ENCODE data around the gene PRPF6. TPM values are rescaled to one million over a fixed set of nuclear protein-coding genes. Genes with fewer than 3 reads are reported as not detected.

PRPF6 gene
- total RNA-seq, 2 experiments from 2014 or later: 50.6 to 51.3 TPM

DNA sequence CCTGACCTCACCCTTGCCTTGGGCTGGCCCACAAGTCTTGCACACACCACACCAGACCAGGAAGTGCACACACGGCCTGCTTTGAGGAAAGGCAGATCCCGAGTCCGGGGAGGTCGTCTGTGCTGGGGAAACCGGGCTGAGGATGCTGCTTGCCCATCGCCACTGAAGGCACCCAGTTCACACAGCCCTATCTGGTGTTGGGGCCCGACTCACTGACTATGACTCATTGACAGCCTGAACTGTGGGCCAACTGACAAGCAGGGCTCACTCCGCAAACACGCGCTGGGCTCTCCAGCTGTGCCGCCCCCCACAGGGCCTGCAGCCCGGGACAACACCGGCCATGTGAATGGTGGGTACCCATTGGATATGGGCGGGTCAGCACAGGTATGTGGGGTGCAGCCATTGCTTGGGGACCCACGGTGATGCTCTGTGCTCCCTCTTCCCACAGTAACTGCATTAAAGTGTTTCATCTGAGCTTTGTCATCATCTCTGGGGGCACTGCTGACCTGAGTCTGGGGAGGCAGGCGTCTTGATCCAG is 3.1 kb upstream of the PRPF6 start:
- POLR2A ChIA-PET: interaction anchor here (0.5 to 1.5 kb wide), 4 partner anchors 22 to 114 kb away, joined by 3 to 5 read pairs (median 3); partner anchors contain the start of gene UCKL1
- H3K4me3 ChIP-seq (ENCODE audit: low read length): peak overlapping the region; percentile 78
- ATAC-seq (ENCODE audit: poor library complexity) (peak; percentile 10), DNase-seq (peak in 11 of 14 experiments; percentile 29 to 71 (median 51))
- peak overlapping the region; percentile 89 for H3K27ac Mint-ChIP-seq
- no peaks in the 10 kb centered on the region for H3K9me3 ChIP-seq (ENCODE audit: control insufficient read depth in 1 of 2, insufficient read depth in 1 of 2, low read length in 2 of 2)
- peaks cover 66% of the 10 kb centered on the region for H3K4me1 ChIP-seq (ENCODE audit: insufficient read depth, low read length)
- no peaks in the 10 kb centered on the region for H3K9me3 Mint-ChIP-seq
- H3K27ac ChIP-seq (ENCODE audit: low read depth in 1 of 2, low read length in 2 of 2): peak overlapping the region; percentile 56 to 73
- CTCF ChIA-PET: interaction anchor here (1.0 to 1.7 kb wide), 2 partner anchors 61 to 271 kb away, joined by 3 to 6 read pairs; no protein-coding TSS in a partner anchor
- peak overlapping the region; percentile 88 for H3K4me3 Mint-ChIP-seq
- H3K4me1 Mint-ChIP-seq (ENCODE audit: low read depth): peaks cover 76% of the 10 kb centered on the region
- H3K27me3 Mint-ChIP-seq: no peaks in the 10 kb centered on the region
- TF ChIP-seq, protein P1, sequence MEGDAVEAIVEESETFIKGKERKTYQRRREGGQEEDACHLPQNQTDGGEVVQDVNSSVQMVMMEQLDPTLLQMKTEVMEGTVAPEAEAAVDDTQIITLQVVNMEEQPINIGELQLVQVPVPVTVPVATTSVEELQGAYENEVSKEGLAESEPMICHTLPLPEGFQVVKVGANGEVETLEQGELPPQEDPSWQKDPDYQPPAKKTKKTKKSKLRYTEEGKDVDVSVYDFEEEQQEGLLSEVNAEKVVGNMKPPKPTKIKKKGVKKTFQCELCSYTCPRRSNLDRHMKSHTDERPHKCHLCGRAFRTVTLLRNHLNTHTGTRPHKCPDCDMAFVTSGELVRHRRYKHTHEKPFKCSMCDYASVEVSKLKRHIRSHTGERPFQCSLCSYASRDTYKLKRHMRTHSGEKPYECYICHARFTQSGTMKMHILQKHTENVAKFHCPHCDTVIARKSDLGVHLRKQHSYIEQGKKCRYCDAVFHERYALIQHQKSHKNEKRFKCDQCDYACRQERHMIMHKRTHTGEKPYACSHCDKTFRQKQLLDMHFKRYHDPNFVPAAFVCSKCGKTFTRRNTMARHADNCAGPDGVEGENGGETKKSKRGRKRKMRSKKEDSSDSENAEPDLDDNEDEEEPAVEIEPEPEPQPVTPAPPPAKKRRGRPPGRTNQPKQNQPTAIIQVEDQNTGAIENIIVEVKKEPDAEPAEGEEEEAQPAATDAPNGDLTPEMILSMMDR (IDR thresholded peaks at IDR 0.05): no peak
- H3K27me3 ChIP-seq (ENCODE audit: control insufficient read depth in 1 of 2, insufficient read depth in 2 of 2, low read length in 2 of 2): no peaks in the 10 kb centered on the region
- intact Hi-C loops (cut with DNase I, micrococcal nuclease): loop anchor here (5.0 to 10.0 kb wide), 5 partner anchors 193 to 541 kb away; partner anchors contain the start of genes ARFRP1 (in 2 of the 2), ZGPAT (in 2 of the 2) and PTK6 (in 1 of the 2)
- H3K36me3 ChIP-seq (ENCODE audit: insufficient read depth, low read length): peaks cover 16% of the 10 kb centered on the region
- peaks cover 53% of the 10 kb centered on the region for H3K36me3 Mint-ChIP-seq (ENCODE audit: low read depth)

DNA sequence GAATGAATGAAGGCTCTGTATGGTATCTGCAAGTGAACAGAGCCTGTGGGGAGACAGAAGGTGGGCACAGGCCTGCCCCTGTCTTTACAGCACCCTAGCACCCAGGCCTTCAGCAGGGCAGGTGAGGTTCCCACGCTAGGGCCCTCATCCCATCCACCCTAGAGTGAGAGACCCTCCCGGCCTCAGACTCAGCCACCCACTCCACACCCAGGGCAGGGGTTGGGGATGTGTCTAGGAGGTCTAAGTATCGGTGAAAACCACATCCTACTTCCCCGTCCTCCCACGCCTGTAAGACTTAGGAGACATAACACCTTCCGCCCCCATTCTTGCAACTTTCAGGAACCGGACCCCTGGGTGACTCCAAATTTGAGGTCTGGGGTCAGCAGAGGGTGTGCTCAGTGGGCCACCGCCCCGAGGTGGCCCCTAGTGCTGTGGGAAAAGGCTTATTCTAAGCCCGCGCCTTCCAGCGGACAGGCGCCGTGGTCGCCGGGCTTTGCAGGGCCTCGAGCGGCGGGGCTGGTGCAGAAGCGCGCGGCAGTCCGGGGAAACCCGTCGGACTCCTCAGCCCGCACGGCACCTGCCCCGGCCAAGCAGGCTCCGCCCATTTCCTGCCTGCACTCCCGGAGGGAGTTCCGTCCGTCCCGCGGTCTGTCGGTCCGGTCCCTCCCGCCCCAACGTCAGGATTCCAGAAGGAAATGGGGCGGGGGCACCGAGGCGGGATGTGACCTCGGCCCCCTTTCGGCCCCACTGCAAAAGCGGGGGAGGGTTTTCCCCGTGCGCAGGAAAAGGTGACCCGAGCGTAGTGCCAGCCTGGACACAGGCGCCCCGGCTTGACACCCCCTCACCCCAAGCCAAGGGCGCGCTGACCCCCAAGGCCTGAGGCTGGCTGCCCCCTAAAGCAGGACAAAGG is 2.4 kb upstream of the PRPF6 start:
- CTCF ChIA-PET: interaction anchor here (0.7 to 3.8 kb wide), 4 partner anchors 20 to 60 kb away, joined by 3 to 40 read pairs (median 5); partner anchors contain the start of gene UCKL1
- peak overlapping the region; percentile 78 for H3K4me3 ChIP-seq (ENCODE audit: low read length)
- H3K36me3 ChIP-seq (ENCODE audit: insufficient read depth, low read length): peaks cover 23% of the 10 kb centered on the region
- ATAC-seq (ENCODE audit: poor library complexity) (no peak), DNase-seq (peak in 9 of 14 experiments; percentile 33 to 77 (median 61))
- H3K27ac ChIP-seq (ENCODE audit: low read depth in 1 of 2, low read length in 2 of 2): peak overlapping the region; percentile 56 to 73
- H3K27me3 ChIP-seq (ENCODE audit: control insufficient read depth in 1 of 2, insufficient read depth in 2 of 2, low read length in 2 of 2): no peaks in the 10 kb centered on the region
- Mint-ChIP-seq H3K4me1 (ENCODE audit: low read depth) (peaks cover 74% of the 10 kb centered on the region), H3K27ac (peak overlapping the region; percentile 89), H3K4me3 (peak overlapping the region; percentile 88), H3K36me3 (ENCODE audit: low read depth) (peaks cover 58% of the 10 kb centered on the region), H3K9me3 (no peaks in the 10 kb centered on the region), H3K27me3 (no peaks in the 10 kb centered on the region)
- peaks cover 70% of the 10 kb centered on the region for H3K4me1 ChIP-seq (ENCODE audit: insufficient read depth, low read length)
- TF ChIP-seq, protein P1 (IDR thresholded peaks at IDR 0.05): no peak
- intact Hi-C loops (cut with DNase I, micrococcal nuclease): loop anchor here (5.0 to 10.0 kb wide), 5 partner anchors 194 to 541 kb away; partner anchors contain the start of genes ARFRP1 (in 2 of the 2), ZGPAT (in 2 of the 2) and PTK6 (in 1 of the 2)
- H3K9me3 ChIP-seq (ENCODE audit: control insufficient read depth in 1 of 2, insufficient read depth in 1 of 2, low read length in 2 of 2): no peaks in the 10 kb centered on the region
- POLR2A ChIA-PET: interaction anchor here (1.0 to 2.3 kb wide), 7 partner anchors 16 to 458 kb away, joined by 3 to 36 read pairs (median 7); partner anchors contain the start of genes PPDPF, TPD52L2 and UCKL1

GRCh38 chr20:63979229-63979556 is 1.7 kb upstream of the PRPF6 start:
- peaks cover 63% of the 10 kb centered on the region for H3K4me1 ChIP-seq (ENCODE audit: insufficient read depth, low read length)
- Mint-ChIP-seq H3K27me3 (no peaks in the 10 kb centered on the region), H3K9me3 (no peaks in the 10 kb centered on the region), H3K36me3 (ENCODE audit: low read depth) (peaks cover 58% of the 10 kb centered on the region), H3K4me3 (peak overlapping the region; percentile 88), H3K4me1 (ENCODE audit: low read depth) (peaks cover 68% of the 10 kb centered on the region), H3K27ac (no peak overlapping the region)
- ATAC-seq (ENCODE audit: poor library complexity): no peak
- ChIA-PET POLR2A (interaction anchor here (1.0 to 2.3 kb wide), 7 partner anchors 17 to 459 kb away, joined by 3 to 36 read pairs (median 7); partner anchors contain the start of genes PPDPF, TPD52L2 and UCKL1), CTCF (interaction anchor here (0.7 to 3.8 kb wide), 4 partner anchors 20 to 141 kb away, joined by 3 to 40 read pairs (median 9); partner anchors contain the start of gene UCKL1)
- intact Hi-C loops (cut with DNase I, micrococcal nuclease): loop anchor here (5.0 to 10.0 kb wide), 5 partner anchors 194 to 542 kb away; partner anchors contain the start of genes ARFRP1 (in 2 of the 2), ZGPAT (in 2 of the 2) and PTK6 (in 1 of the 2)
- H3K36me3 ChIP-seq (ENCODE audit: insufficient read depth, low read length): peaks cover 29% of the 10 kb centered on the region
- TF ChIP-seq, protein P1 (IDR thresholded peaks at IDR 0.05): no peak
- no peak for DNase-seq
- no peaks in the 10 kb centered on the region for H3K27me3 ChIP-seq (ENCODE audit: control insufficient read depth in 1 of 2, insufficient read depth in 2 of 2, low read length in 2 of 2)
- no peaks in the 10 kb centered on the region for H3K9me3 ChIP-seq (ENCODE audit: control insufficient read depth in 1 of 2, insufficient read depth in 1 of 2, low read length in 2 of 2)
- peak overlapping the region; percentile 56 to 73 for H3K27ac ChIP-seq (ENCODE audit: low read depth in 1 of 2, low read length in 2 of 2)
- H3K4me3 ChIP-seq (ENCODE audit: low read length): peak overlapping the region; percentile 78
